Stimulated activated naive CD8-positive, alpha-beta T cell treated with anti-CD3 and anti-CD28 coated beads, Interleukin-15, Interleukin-2, amounts not matched to agents 100 ng/mL and 50 ng/mL, for 24 hours (primary cell): Measurements from ENCODE around the gene DNAJC16.
A peak's percentile ranks its signal among the peaks of the same experiment; 100 is the strongest.
"Not testable (repeated sequence)": the region's sequence is repeated elsewhere in the genome, so short reads cannot be mapped to it uniquely, and the experiment has no call there.

Experiments
- H3K27ac Mint-ChIP-seq: one replicate; pipeline ENCODE4 v1.8.0; 2021; ENCODE audit warnings: mild to moderate bottlenecking, mixed read lengths
- H3K27me3 Mint-ChIP-seq: one replicate; pipeline ENCODE4 v1.8.0; 2021; ENCODE audit warnings: mixed read lengths
- H3K36me3 Mint-ChIP-seq: one replicate; pipeline ENCODE4 v1.8.0; 2021; ENCODE audit warnings: low read depth, mixed read lengths
- H3K4me1 Mint-ChIP-seq: one replicate; pipeline ENCODE4 v1.8.0; 2021; ENCODE audit warnings: low read depth, mixed read lengths
- H3K4me3 Mint-ChIP-seq: one replicate; pipeline ENCODE4 v1.8.0; 2021; ENCODE audit warnings: mild to moderate bottlenecking, mixed read lengths
- H3K9me3 Mint-ChIP-seq: one replicate; pipeline ENCODE4 v1.8.0; 2021; ENCODE audit warnings: mixed read lengths

The DNAJC16 gene

DNA sequence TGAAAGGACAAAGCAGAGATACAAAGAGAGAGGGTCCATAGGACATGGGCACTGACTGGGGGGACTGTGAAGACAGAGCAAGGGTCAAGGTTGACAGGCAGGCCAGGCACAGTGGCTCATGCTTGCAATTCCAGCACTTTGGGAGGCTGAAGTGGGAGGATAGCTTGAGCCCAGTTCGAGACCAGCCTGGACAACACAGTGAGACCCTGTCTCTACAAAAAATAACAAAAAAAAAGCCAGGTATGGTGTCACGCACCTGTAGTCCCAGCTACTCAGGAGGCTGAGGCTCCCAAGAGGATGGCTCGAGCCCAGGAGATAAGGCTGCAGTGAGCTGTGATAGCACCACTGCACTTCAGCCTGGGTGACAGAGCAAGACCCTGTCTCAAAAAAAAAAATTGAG, 7.0 kb upstream of the DNAJC16 start:
- peaks cover 20% of the 10 kb centered on the region for H3K4me1 Mint-ChIP-seq
- no peak overlapping the region for H3K4me3 Mint-ChIP-seq
- no peaks in the 10 kb centered on the region for H3K9me3 Mint-ChIP-seq
- no peaks in the 10 kb centered on the region for H3K27me3 Mint-ChIP-seq
- H3K36me3 Mint-ChIP-seq: peaks cover 23% of the 10 kb centered on the region
- H3K27ac Mint-ChIP-seq: no peak overlapping the region

DNA sequence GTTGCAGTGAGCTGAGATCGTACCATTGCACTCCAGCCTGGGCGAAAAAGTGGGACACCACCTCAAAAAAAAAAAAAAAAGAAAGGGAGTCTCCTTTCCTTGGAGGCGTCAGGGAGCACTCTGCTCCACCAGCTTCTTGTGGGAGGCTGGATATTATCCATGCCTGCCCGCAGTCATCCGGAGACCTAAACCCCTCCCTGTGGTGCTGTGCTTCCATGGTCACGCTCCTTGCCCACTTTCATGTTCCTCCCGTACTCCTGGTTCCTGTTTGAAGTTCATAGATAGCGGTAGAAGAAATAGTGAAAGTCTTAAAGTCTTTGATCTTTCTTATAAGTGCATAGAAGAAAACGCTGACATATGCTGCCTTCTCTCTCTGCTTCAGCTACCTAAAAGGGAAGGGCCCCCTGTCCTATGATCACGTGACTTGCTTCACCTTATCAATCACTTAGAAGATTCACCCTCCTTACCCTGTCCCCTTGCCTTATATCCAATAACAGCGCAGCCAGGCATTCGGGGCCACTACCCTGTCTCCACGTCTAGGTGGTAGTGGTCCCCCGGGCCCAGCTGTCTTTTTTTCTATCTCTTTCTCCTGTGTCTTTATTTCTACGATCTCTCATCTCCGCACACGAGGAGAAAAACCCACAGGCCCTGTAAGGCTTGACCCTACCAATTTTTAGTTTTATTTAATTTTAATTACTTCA, 5.3 kb upstream of the DNAJC16 start:
- Mint-ChIP-seq H3K36me3 (peaks cover 15% of the 10 kb centered on the region), H3K4me1 (peaks cover 28% of the 10 kb centered on the region)
- not testable (repeated sequence) for H3K9me3 Mint-ChIP-seq, H3K27me3 Mint-ChIP-seq, H3K4me3 Mint-ChIP-seq, H3K27ac Mint-ChIP-seq

DNA sequence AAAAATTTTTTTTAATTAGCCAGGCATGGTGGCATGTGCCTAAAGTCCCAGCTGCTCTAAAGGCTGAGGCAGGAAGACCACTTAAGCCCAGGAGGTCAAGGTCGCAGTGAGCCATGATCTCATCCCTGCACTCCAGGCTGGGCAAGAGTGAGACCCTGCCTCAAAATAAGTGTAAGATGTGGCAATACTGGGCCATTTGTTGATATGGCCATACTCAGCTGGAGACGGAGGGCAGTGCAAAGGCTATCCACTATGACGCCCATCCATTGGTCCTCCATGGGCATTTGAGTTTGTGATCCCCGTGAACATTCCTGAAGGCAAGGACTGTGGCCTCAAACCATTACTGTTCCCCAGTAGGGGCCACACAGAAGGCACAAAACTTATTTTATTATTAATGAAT, 4.1 kb upstream of the DNAJC16 start:
- Mint-ChIP-seq H3K27me3 (no peaks in the 10 kb centered on the region), H3K27ac (no peak overlapping the region), H3K4me3 (peak overlapping the region; percentile 82), H3K4me1 (peaks cover 37% of the 10 kb centered on the region), H3K36me3 (peaks cover 4% of the 10 kb centered on the region), H3K9me3 (no peaks in the 10 kb centered on the region)

DNA sequence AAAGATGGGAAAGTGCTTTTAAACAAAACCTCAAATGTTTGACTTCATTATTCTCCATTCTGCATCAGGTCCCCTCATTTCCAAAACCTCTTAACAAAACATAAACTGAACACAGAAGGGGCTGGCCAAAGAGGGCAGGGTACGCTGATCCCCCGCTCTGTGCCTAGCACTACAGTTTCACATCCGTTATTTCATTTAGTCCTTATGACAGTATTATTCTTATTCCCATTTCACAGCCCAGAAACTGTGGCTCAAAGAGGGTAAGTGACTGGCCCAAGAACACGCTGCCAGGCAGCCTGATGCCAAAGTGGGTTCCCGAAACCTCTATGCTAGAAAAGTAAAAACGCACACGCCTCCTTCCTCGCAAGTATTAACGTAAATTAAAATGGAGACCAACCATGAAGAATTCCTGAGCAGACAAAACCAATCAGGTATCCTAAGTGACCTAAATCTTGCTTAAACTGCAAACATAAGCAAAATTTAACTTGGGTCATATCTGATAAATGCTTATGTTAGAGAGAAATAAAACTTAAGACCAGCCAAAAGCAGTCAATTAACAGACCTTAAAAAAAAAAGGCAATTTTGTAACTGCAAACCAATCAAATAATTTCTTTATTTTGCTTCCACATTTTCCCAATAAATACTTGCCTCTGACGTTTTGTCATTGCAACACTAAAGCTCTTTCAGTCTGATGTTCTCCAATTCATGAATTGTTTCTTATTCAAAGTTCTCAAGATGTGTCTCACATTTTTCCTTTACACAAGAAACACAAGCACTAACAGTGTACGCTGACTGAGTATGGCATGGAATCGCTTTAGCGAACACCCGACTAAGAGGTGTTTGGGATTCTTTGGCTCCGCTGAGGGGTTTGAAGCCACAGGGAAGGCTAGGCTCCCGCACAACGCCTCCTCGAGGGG, 3.3 kb upstream of the DNAJC16 start:
- Mint-ChIP-seq H3K4me1 (peaks cover 44% of the 10 kb centered on the region), H3K36me3 (no peaks in the 10 kb centered on the region), H3K9me3 (no peaks in the 10 kb centered on the region), H3K4me3 (peak overlapping the region; percentile 82), H3K27ac (peak overlapping the region; percentile 49), H3K27me3 (no peaks in the 10 kb centered on the region)

DNA sequence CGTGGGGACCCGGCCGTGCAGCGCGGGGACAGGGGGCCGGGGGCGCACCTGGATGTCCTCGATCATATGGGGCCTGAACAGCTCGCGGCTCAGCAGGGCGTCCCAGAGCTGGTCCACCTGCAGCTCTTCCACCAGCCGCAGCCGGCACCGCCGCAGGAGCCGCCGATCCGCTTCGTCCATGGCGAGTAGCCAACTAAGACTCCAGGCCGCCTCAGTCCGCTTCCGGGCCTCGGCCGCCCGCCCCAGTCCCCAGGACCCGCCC, 2.7 kb upstream of the DNAJC16 start, which contains the start of gene CASP9:
CASP9 (minus strand) TSS at position 195 of the 262 bp plus-strand sequence; CDS start at position 180, 15 bp downstream.
- Mint-ChIP-seq H3K4me1 (peaks cover 48% of the 10 kb centered on the region), H3K27ac (peak within 1 kb of the TSS; percentile 98), H3K36me3 (no peaks in the 10 kb centered on the region), H3K27me3 (no peaks in the 10 kb centered on the region), H3K4me3 (peak within 1 kb of the TSS; percentile 82), H3K9me3 (no peaks in the 10 kb centered on the region)

DNA sequence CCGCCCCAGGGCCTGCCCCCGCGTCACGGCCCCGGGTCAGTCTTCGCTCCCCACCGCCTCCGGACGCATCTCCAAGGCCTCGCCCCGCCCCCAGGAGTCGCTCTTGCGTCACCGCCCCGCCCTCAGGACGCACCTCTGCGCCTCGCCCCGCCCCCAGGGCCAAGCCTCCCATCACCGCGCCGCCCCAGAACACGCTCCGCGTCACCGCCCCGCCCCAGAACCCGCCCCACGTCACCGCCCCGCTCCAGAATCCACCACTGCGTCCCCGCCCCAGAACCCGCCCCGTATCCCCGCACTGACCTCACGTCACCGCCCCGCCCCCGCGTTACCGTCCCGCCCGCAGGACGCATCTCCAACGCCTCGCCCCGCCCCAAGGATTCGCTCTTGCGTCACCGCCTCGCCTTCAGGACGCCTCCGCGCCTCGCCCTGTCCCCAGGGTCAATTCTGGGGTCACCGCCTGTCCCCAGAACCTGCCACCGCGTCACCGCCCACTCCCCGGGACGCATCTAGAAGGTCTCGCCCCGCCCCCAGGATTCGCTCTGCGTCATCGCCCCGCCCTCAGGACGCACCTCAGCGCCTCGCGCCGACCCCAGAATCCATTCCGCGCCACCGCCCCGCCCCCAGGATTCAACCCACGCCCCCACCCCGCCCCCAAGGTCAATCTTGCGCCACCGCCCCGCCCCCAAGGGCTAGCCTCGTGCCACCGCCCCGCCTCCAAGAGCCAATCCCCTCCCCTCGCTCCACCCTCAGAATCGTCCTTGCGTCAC, 2.2 kb upstream of the DNAJC16 start:
- Mint-ChIP-seq H3K36me3 (no peaks in the 10 kb centered on the region), H3K27me3 (no peaks in the 10 kb centered on the region), H3K9me3 (no peaks in the 10 kb centered on the region), H3K27ac (peak overlapping the region; percentile 98), H3K4me3 (peak overlapping the region; percentile 82), H3K4me1 (peaks cover 48% of the 10 kb centered on the region)

DNA sequence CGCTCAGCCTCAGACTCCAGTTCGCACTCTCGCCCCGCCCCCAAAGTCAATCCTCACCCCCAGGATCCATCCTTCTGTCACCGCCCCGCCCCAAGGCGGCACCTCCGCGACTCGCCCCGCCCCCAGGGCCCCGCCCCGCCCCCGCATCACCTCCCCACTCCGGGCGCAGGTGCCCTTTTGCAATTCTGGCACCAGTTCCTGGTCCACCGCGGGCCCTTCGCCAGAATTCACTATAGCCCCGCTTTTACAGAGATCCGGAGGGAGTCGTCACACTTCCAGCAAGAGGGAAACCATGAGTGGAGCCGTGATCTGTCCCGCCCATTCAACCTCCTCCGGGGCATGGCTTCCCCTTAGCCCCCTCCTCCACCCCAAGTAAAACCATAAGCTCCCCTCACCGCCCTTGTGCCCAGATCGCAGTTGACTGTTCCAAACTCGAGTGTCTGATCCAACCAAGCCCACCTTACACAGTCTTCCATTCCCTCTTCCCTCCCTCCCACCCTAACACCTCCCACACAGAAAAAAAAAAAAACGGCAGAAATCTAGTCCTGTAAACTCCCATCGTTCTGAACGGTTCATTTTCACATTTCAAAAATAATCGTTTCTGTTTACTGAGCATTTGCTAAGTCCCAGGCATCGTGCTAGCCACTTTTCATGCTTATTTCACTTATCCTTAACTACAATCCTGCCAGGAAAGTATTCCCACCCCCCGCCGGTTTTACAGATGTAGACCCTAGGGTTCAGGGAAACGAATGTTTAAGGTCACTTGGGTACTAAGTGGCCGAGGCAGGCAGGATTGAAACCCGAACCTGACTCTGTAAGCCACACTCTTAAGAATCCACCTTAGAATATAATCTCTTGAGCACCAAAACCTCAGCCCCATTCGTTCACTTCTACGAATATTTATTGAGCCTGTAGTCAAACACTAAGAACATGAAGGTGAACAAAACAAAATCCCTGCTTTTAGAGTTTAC, 1.3 kb upstream of the DNAJC16 start:
- peak overlapping the region; percentile 98 for H3K27ac Mint-ChIP-seq
- H3K27me3 Mint-ChIP-seq: no peaks in the 10 kb centered on the region
- no peaks in the 10 kb centered on the region for H3K36me3 Mint-ChIP-seq
- no peaks in the 10 kb centered on the region for H3K9me3 Mint-ChIP-seq
- H3K4me3 Mint-ChIP-seq: peak overlapping the region; percentile 82
- H3K4me1 Mint-ChIP-seq: peaks cover 48% of the 10 kb centered on the region

DNA sequence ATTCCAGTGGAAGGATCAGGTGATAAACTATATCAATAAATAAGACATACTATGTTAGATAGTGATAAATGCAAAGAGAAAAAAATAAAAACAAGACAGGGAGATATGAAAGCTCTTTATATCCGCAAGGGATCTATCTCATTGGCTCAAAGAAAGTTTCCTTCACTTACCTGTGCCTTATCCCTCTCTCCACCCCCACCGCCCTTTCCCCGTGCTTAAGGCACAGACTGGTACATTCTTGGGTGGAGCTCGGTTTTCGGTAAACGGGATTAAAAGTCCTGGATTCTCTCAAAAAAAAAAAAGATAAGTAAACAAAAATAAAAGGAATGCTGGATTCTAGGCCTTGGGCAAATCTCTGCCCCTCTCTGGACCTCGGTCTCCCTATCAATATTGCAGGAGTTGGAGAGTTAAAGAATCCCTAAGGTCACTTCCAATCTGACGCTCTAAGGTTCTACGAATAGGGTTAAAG, 593 bp upstream of the DNAJC16 start:
- H3K4me3 Mint-ChIP-seq: peak overlapping the region; percentile 82
- H3K9me3 Mint-ChIP-seq: no peaks in the 10 kb centered on the region
- H3K4me1 Mint-ChIP-seq: peaks cover 52% of the 10 kb centered on the region
- H3K36me3 Mint-ChIP-seq: peaks cover 3% of the 10 kb centered on the region
- H3K27ac Mint-ChIP-seq: peak overlapping the region; percentile 98
- no peaks in the 10 kb centered on the region for H3K27me3 Mint-ChIP-seq

DNA sequence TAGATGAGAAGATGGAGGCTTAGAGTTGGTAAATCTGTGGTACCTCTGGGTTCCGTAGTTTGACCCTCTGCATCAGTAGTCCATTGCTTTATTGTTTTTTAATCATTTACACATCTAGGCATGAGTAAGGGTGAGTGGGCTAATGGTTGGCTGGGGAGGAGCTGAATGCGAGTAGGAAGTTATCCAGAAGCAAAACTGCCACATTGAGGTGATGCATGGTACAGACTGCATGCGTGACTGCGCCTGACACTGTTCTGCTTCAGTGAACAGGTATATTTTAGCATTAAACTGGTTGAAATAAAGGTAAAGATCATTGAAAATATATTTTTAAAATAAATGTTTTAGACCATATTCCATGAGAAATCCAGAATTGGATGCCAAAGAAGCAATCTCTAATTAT, 4.4 kb downstream of the DNAJC16 start:
- H3K36me3 Mint-ChIP-seq: peaks cover 29% of the 10 kb centered on the region
- H3K4me1 Mint-ChIP-seq: peaks cover 42% of the 10 kb centered on the region
- no peak overlapping the region for H3K4me3 Mint-ChIP-seq
- no peaks in the 10 kb centered on the region for H3K9me3 Mint-ChIP-seq
- no peaks in the 10 kb centered on the region for H3K27me3 Mint-ChIP-seq
- no peak overlapping the region for H3K27ac Mint-ChIP-seq

DNA sequence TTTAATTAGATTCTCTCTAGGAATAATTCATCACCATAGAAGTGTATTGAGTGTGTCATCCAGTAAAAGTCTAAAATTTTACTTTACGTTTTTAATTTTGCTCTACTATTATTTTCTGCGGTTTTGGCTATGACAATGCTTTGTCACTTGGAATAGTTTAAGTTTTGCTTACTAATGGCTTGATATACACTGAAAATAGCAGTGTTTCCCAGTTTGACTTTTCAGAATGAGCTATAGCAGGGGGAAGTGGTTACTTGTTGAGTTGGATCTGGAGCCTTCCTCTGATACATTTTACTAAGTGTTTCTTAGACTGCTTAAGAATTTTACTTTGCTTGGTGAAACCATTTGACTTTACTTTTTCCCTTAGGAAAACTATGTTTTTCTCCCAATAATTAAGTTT, 5.0 kb downstream of the DNAJC16 start:
- no peaks in the 10 kb centered on the region for H3K27me3 Mint-ChIP-seq
- H3K27ac Mint-ChIP-seq: no peak overlapping the region
- peaks cover 36% of the 10 kb centered on the region for H3K4me1 Mint-ChIP-seq
- no peaks in the 10 kb centered on the region for H3K9me3 Mint-ChIP-seq
- H3K4me3 Mint-ChIP-seq: no peak overlapping the region
- peaks cover 35% of the 10 kb centered on the region for H3K36me3 Mint-ChIP-seq

DNA sequence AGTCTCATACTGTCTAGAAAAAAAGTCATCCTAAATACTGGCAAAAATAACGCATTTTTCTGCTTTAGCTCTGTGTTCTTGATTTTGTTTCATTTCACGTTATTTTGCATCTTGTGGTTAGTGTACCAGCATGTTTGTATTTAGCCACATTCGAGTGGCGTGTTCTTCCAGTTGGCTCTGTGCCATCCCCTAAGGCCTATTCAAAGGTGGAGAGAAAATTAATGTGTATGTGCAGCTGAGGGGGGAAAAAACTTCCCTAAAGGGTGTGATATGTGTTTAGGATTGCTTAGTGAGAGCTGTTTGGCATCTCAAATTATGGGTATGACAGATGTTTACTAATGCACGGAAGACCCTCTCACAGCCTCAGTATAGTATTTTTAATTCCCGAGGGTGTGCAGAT, 12.1 kb downstream of the DNAJC16 start:
- H3K27ac Mint-ChIP-seq: no peak overlapping the region
- H3K36me3 Mint-ChIP-seq: peaks cover 63% of the 10 kb centered on the region

DNA sequence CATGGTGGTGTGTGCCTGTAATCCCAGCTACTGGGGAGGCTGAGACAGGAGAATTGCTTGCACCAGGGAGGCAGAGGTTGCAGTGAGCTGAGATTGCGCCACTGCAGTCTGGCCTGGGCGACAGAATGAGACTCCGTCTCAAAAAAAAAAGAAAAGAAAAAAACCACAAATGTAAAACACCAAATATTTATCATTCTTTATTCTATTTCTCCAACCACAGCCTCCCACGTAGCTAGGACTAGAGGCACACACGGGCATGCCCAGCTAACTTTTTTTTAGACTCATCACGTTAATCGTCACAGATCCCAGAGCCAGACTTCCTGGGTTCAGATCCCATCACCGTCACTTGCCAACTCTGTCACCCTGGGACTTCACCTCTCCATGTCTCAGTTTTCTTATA, 13.5 kb downstream of the DNAJC16 start:
- Mint-ChIP-seq H3K4me1 (peaks cover 2% of the 10 kb centered on the region), H3K27me3 (no peaks in the 10 kb centered on the region), H3K4me3 (no peak overlapping the region), H3K27ac (no peak overlapping the region), H3K36me3 (peaks cover 58% of the 10 kb centered on the region), H3K9me3 (no peaks in the 10 kb centered on the region)

More for the DNA sequence above, 12.1 kb downstream of the DNAJC16 start:
- Mint-ChIP-seq H3K4me1 (peaks cover 2% of the 10 kb centered on the region), H3K27me3 (no peaks in the 10 kb centered on the region), H3K4me3 (no peak overlapping the region), H3K9me3 (no peaks in the 10 kb centered on the region)

DNA sequence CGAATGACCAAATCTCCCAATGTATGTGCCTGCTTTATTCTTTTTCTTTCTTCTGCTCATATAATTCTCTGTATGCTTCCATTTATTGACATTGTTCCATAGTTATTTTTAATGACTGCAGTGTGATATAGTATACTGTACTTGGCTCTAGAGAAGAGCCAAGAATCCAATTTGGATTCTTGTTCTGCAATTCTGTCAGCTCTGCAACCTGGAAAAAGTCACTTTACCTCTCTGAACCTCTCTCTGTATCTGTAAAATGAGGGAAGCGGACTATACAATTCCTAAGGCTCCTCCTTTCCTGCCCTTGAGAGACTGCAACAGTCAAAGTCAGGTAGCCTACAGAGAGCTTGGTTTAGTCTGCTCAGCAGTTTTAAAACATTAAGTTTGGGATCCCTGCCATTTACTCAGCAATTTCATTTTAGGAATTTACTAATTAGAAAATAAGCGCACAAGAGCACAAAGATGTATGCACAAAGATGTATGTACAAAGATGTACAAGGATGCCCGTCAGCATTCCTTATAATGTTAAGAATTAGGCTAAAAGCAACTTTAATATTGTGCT, 14.7 kb downstream of the DNAJC16 start:
- H3K4me1 Mint-ChIP-seq: peaks cover 2% of the 10 kb centered on the region
- H3K9me3 Mint-ChIP-seq: no peaks in the 10 kb centered on the region
- peaks cover 61% of the 10 kb centered on the region for H3K36me3 Mint-ChIP-seq
- no peak overlapping the region for H3K27ac Mint-ChIP-seq
- no peak overlapping the region for H3K4me3 Mint-ChIP-seq
- no peaks in the 10 kb centered on the region for H3K27me3 Mint-ChIP-seq
